ENCODE results near the gene PDGFD.

DNA sequence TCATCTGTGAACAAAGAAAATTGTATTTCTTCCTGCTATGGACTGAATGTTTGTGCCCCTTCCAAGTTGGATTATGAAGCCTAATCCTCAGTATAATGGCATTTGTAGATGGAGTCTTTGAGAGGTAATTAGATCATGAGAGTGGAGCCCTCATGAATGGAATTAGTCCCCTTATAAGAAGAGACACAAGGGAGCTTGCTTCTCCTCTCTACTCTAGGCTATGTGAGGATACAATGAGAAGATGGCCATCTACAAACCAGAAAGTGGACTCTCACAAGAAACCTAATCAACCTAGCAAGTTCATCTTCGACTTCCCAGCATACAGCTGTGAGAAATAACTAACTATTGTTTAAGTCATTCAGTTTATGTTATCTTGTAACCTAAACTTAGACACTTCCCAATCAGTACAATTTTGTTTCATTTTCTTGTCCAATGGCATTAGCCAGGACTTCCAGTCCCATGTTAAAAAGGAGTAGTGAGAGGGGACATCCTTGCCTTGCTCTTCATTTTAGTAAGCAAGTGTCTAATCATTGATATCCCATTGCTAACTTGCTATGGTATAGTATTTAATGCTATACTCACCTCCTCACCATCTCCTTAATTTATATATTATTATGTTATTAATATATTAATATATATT lies 45.7 kb downstream of the PDGFD start:
- TF ChIP-seq EZH2 (IDR thresholded peaks at IDR 0.05; ENCODE audit: borderline replicate concordance, low read depth, low read length, severe bottlenecking) (no peak), CTCF (IDR thresholded peaks at IDR 0.05; ENCODE audit: borderline replicate concordance, extremely low read depth, low read length, poor library complexity, severe bottlenecking) (no peak)
